Ishikawa (cell line): ENCODE results near the gene CACNB3.

Experiments used
- CEBPB ChIP-seq: IDR thresholded peaks from 2 replicates; pipeline ENCODE4 v1.6.1; 2012
- EGR1 ChIP-seq: IDR thresholded peaks from 2 replicates; pipeline ENCODE4 v1.6.1; 2012
- EP300 ChIP-seq: IDR thresholded peaks from 2 replicates; pipeline ENCODE4 v1.6.1; 2012; ENCODE audit warnings: borderline replicate concordance
- RAD21 ChIP-seq: IDR thresholded peaks from 2 replicates; pipeline ENCODE4 v1.6.1; 2012; ENCODE audit warnings: low read depth
- TAF1 ChIP-seq: IDR thresholded peaks from 2 replicates; pipeline ENCODE4 v1.6.1; 2012; ENCODE audit warnings: low read depth, mild to moderate bottlenecking
- TEAD4 ChIP-seq: IDR thresholded peaks from 2 replicates; pipeline ENCODE4 v1.6.1; 2012
- ZBTB7A ChIP-seq: IDR thresholded peaks from 2 replicates; pipeline ENCODE4 v1.6.1; 2012; ENCODE audit warnings: low read depth
- TF ChIP-seq, protein P1 (sequence below): IDR thresholded peaks from 2 replicates; pipeline ENCODE4 v1.6.1; 2012; ENCODE audit warnings: low read depth, mild to moderate bottlenecking

DNA sequence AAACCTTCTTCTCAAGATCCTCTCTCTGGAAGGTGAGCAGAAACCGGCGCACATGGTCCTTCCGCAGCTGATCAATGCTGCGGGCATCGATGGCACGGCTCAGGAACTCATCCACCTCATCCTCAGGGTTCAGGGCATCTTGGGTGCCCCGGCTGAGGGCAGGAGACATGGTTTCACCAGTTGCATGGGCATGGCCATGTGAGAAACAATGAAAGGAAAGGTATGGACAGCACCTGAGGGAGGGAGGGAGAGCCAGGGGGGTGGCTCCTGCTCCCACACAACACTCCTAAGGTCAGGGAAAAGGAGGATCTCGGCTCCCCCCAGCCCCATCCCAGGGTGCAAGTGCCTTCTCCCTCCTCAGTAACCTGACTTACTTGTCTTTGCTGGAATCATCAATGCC, 43.0 kb upstream of the CACNB3 start:
- TF ChIP-seq TEAD4 = no peak
- TF ChIP-seq EP300 = no peak
- TF ChIP-seq TAF1 = no peak
- no peak for TF ChIP-seq RAD21
- TF ChIP-seq CEBPB = no peak
- no peak for TF ChIP-seq ZBTB7A
- TF ChIP-seq EGR1 = no peak
- TF ChIP-seq, protein P1, sequence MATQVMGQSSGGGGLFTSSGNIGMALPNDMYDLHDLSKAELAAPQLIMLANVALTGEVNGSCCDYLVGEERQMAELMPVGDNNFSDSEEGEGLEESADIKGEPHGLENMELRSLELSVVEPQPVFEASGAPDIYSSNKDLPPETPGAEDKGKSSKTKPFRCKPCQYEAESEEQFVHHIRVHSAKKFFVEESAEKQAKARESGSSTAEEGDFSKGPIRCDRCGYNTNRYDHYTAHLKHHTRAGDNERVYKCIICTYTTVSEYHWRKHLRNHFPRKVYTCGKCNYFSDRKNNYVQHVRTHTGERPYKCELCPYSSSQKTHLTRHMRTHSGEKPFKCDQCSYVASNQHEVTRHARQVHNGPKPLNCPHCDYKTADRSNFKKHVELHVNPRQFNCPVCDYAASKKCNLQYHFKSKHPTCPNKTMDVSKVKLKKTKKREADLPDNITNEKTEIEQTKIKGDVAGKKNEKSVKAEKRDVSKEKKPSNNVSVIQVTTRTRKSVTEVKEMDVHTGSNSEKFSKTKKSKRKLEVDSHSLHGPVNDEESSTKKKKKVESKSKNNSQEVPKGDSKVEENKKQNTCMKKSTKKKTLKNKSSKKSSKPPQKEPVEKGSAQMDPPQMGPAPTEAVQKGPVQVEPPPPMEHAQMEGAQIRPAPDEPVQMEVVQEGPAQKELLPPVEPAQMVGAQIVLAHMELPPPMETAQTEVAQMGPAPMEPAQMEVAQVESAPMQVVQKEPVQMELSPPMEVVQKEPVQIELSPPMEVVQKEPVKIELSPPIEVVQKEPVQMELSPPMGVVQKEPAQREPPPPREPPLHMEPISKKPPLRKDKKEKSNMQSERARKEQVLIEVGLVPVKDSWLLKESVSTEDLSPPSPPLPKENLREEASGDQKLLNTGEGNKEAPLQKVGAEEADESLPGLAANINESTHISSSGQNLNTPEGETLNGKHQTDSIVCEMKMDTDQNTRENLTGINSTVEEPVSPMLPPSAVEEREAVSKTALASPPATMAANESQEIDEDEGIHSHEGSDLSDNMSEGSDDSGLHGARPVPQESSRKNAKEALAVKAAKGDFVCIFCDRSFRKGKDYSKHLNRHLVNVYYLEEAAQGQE = no peak
